Breast epithelium (tissue), 3 donors: Measurements from ENCODE around the gene AMOTL1.

Experiments
- CTCF ChIP-seq, 3 donors: fragments of 450-650 bp; IDR thresholded peaks; one replicate each; pipeline ENCODE4 v1.5.1; 2016 to 2017; ENCODE audit warnings: antibody characterized with exemption in 3 of 3, mild to moderate bottlenecking in 3 of 3, moderate library complexity in 3 of 3
- POLR2A ChIP-seq: fragments of 450-650 bp; IDR thresholded peaks from one replicate; pipeline ENCODE4 v1.6.1; 2016; ENCODE audit warnings: antibody characterized with exemption, mild to moderate bottlenecking, moderate library complexity

DNA sequence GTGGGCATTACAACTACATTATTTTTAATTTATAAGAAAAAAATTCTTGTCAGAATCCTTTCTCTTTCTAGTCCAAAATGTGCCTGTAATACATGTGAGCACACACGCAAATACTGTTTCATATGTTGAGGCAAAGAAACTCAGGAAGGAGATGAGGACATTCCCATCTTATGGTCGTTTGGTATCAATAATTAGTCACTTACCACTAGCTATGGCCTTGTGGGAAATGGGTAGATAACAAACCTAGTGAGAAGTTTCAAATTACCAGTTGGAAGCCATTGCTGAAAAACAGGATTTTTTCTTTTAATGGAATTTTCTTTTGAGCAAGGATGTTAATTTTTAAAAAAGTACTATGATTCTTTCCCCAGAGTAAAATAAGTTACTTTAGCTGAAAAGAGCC, 25.7 kb downstream of the AMOTL1 start:
- TF ChIP-seq CTCF (IDR thresholded peaks at IDR 0.05) (no peak), POLR2A (no peak)
